Measurements from ENCODE around the gene GABBR2. TPM values are rescaled to one million over a fixed set of nuclear protein-coding genes. Genes with fewer than 3 reads are reported as not detected.

Gene GABBR2
- polyA plus RNA-seq, 1 of the 3 experiments (the other 2 are of a cell fraction), result not detected

- TF ChIP-seq PBX3 (IDR thresholded peaks at IDR 0.05) (no peak), GABPA (IDR thresholded peaks at IDR 0.05; ENCODE audit: low read depth) (no peak)
Measured at GRCh38 chr9:98570055-98570454, 138.7 kb downstream of the GABBR2 start (continued).

GRCh38 chr9:98569491-98569890 lies 139.2 kb downstream of the GABBR2 start:
- no peak for DNase-seq
- CTCF ChIA-PET, result no interaction called here
- H3K9ac ChIP-seq, result no peak overlapping the region

More at GRCh38 chr9:98569491-98569890, 139.2 kb downstream of the GABBR2 start:
- H3K9me3 ChIP-seq, result no peaks in the 10 kb centered on the region
- no peaks in the 10 kb centered on the region for H3K9me2 ChIP-seq
- POLR2A ChIA-PET, result no interaction called here
- no peaks in the 10 kb centered on the region for H3F3A ChIP-seq (replicated peaks; ENCODE audit: insufficient read depth)
- TF ChIP-seq JUND (IDR thresholded peaks at IDR 0.05) (no peak), POLR2AphosphoS5 (IDR thresholded peaks at IDR 0.05; ENCODE audit: low read depth, low read length) (no peak), PBX3 (IDR thresholded peaks at IDR 0.05) (no peak), RCOR1 (IDR thresholded peaks at IDR 0.05; ENCODE audit: low read length) (no peak), NRF1 (IDR thresholded peaks at IDR 0.05; ENCODE audit: low read depth, low read length) (no peak), ELF1 (IDR thresholded peaks at IDR 0.05) (no peak), USF2 (IDR thresholded peaks at IDR 0.05; ENCODE audit: borderline replicate concordance, low read depth, low read length) (no peak), YY1 (IDR thresholded peaks at IDR 0.05; ENCODE audit: low read depth) (no peak), TEAD4 (IDR thresholded peaks at IDR 0.05; ENCODE audit: borderline replicate concordance, insufficient read depth) (no peak), TCF12 (IDR thresholded peaks at IDR 0.05) (no peak), SIN3A (IDR thresholded peaks at IDR 0.05; ENCODE audit: borderline replicate concordance, low read depth, low read length) (no peak), RAD21 (IDR thresholded peaks at IDR 0.05; ENCODE audit: low read length) (no peak), EP300 (IDR thresholded peaks at IDR 0.05; ENCODE audit: borderline replicate concordance in 1 of 2, low read depth in 1 of 2, low read length in 1 of 2) (no peak), MAX (IDR thresholded peaks at IDR 0.05; ENCODE audit: low read depth) (no peak), MEF2A (IDR thresholded peaks at IDR 0.05; ENCODE audit: borderline replicate concordance, low read depth) (no peak), NFIC (IDR thresholded peaks at IDR 0.05; ENCODE audit: borderline replicate concordance) (no peak)
- H3K4me1 ChIP-seq (ENCODE audit: control insufficient read depth in 1 of 2, insufficient read depth in 2 of 2, low read depth in 1 of 2, low read length in 1 of 2), result no peaks in the 10 kb centered on the region; a peak in 1 of 4 replicates
- H2AFZ ChIP-seq (ENCODE audit: low read depth), result no peak overlapping the region
- H3K4me2 ChIP-seq, result no peak overlapping the region
- WGBS (ENCODE audit: low lambda C conversion rate), result 35% methylated on average over 4 of the region's 4 CpGs
- H3K4me3 ChIP-seq (ENCODE audit: low read depth in 2 of 2, low read length in 1 of 2), result no peak overlapping the region
- H4K20me1 ChIP-seq (ENCODE audit: insufficient read depth), result no peaks in the 10 kb centered on the region
- no peak overlapping the region for H3K27ac ChIP-seq (ENCODE audit: low read depth in 2 of 2, low read length in 1 of 2)
- H3K36me3 ChIP-seq (replicated peaks in 1 of 2; ENCODE audit: control insufficient read depth in 1 of 2, insufficient read depth in 2 of 2, low read length in 1 of 2), result no peaks in the 10 kb centered on the region
- H3K27me3 ChIP-seq (ENCODE audit: insufficient read depth), result no peaks in the 10 kb centered on the region; the same call in 1 of the 2 replicates
- no peaks in the 10 kb centered on the region for H3K79me2 ChIP-seq (ENCODE audit: insufficient read depth)
